ENCODE measurements around the gene MTUS2.

DNA sequence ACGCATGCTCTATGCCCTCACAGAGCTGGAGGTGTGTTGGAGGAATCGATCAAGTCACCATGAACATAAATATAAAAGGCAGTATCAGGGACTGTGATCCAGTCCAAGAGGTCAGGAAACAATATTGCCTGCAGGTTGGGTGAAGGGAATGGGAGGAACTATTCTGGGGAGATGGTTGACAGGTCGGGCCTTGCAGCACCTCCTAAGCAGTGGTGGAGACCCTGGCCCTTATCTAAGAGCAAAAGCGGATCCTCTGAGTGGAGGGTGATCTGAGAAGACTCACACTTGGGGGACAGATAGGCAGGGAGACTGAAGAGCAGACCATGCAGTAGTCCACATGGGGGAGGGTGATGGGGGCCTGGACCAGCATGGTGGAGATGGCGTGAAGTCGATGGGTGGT, 561.9 kb downstream of the MTUS2 start:
- no peak for TF ChIP-seq TCF3 (CRISPR knock-in tag; IDR thresholded peaks at IDR 0.05)
- TF ChIP-seq POLR2A (conservative IDR thresholded peaks at IDR 0.05): no peak
- TF ChIP-seq ELF4 (CRISPR knock-in tag; IDR thresholded peaks at IDR 0.05): no peak
- TF ChIP-seq EP300 (IDR thresholded peaks at IDR 0.05; ENCODE audit: low read length): no peak
- no peak for TF ChIP-seq U2AF2 (optimal IDR thresholded peaks at IDR 0.05; ENCODE audit: low read depth, low read length)
- no peak for TF ChIP-seq KHSRP (IDR thresholded peaks at IDR 0.05)
- no peak for TF ChIP-seq RFX1 (IDR thresholded peaks at IDR 0.05)
- TF ChIP-seq JUN (IDR thresholded peaks at IDR 0.05; ENCODE audit: borderline replicate concordance, low read depth, low read length): no peak
- no peak for TF ChIP-seq JUN (CRISPR knock-in tag; IDR thresholded peaks at IDR 0.05; ENCODE audit: borderline replicate concordance)
- TF ChIP-seq MYC (IDR thresholded peaks at IDR 0.05; ENCODE audit: low read depth, low read length): no peak
- TF ChIP-seq MYC (CRISPR knock-in tag; IDR thresholded peaks at IDR 0.05; ENCODE audit: borderline replicate concordance, low read depth): no peak

All from K562 (cell line).